Type B pancreatic cell (in vitro differentiated cells): ENCODE measurements around the gene SMIM27. TPM values are rescaled to one million over a fixed set of nuclear protein-coding genes. Genes with fewer than 3 reads are reported as not detected.

Experiments
- DNase-seq: peaks from one replicate; pipeline ENCODE4 v3.0.0; 2021; ENCODE audit warnings: mixed read lengths; ENCODE audit not compliant: unreplicated experiment; ENCODE audit errors: extremely low spot score
- H3K27ac Mint-ChIP-seq: 2 replicates; pipeline ENCODE4 v1.8.0; 2021; ENCODE audit warnings: mild to moderate bottlenecking, mixed read lengths
- H3K27me3 Mint-ChIP-seq: 2 replicates; pipeline ENCODE4 v1.8.0; 2021; ENCODE audit warnings: mixed read lengths
- H3K36me3 Mint-ChIP-seq: 2 replicates; pipeline ENCODE4 v1.8.0; 2021; ENCODE audit warnings: mixed read lengths
- H3K4me1 Mint-ChIP-seq: one replicate; pipeline ENCODE4 v1.8.0; 2021; ENCODE audit warnings: mixed read lengths; ENCODE audit not compliant: unreplicated experiment
- H3K4me3 Mint-ChIP-seq: 2 replicates; pipeline ENCODE4 v1.8.0; 2021; ENCODE audit warnings: mild to moderate bottlenecking, mixed read lengths
- H3K9me3 Mint-ChIP-seq: 2 replicates; pipeline ENCODE4 v1.8.0; 2021; ENCODE audit warnings: mixed read lengths
- long read RNA-seq: library from polyadenylated mRNA; unstranded; transcript quantifications from one replicate; pipeline ENCODE4 v2.0.0, GENCODE V29; 2020
- total RNA-seq: library from RNA; stranded (reverse); gene quantifications from 2 replicates; pipeline ENCODE4 v1.2.1, GENCODE V29; 2021; ENCODE audit warnings: low replicate concordance
- TF ChIP-seq, protein P1 (sequence below): fragments of 200-600 bp; sonication (generic); conservative IDR thresholded peaks from 2 replicates; pipeline ENCODE4 v1.5.0; 2021; ENCODE audit warnings: antibody characterized with exemption, mild to moderate bottlenecking

The SMIM27 gene, protein sequence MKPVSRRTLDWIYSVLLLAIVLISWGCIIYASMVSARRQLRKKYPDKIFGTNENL
- 9.1 and 12.7 TPM in 2 replicates for total RNA-seq
- long read RNA-seq, partial matches to known transcripts, result 4 of 4 reads
- long read RNA-seq, other reads (novel, unspliced or antisense), result 0 of 4 reads

DNA sequence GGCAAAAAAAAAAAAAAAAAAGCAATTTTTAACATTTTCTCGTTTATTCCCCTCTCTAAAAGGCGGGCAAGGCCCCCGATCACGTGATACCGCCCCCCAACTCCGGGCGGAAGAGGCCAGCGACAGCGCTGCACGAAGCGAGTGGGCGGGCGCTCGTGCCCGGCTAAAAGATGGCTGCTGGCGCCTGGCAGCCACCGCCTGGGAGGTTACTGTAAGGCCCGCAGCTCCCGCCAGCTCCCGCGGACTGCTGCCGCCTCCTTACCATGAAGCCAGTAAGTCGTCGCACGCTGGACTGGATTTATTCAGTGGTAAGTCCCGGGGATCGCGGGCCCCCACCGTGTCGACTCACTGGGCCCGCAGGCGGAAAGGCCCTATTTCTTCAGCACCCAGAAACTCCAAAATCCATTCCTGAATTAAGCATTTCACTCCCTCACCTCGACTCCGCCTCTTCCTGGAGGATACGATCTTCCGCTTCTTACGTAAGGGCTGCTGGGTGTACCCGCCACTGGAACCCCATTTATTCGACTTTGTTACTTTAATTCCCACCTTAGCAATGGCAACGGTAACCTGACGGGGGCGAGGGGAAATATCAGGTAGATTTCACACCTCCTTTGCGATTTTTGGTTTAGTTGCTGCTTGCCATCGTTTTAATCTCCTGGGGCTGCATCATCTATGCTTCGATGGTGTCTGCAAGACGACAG is at the start of gene SMIM27, which contains the start of gene TOPORS:
Gene SMIM27 (plus strand): TSS at position 156 of the 701 bp plus-strand sequence. CDS start 108 bp downstream, at position 264.
Gene TOPORS (minus strand): TSS at position 415 of the 701 bp plus-strand sequence. CDS start 150 bp downstream, at position 265.
- Mint-ChIP-seq H3K27ac (peak within 1 kb of the TSS; percentile 96), H3K4me3 (peak within 1 kb of the TSS; percentile 100), H3K36me3 (peaks cover 18% of the 10 kb centered on the region), H3K4me1 (peaks cover 13% of the 10 kb centered on the region), H3K27me3 (no peaks in the 10 kb centered on the region), H3K9me3 (no peaks in the 10 kb centered on the region)
- peak; percentile 88 for DNase-seq
- TF ChIP-seq, protein P1, sequence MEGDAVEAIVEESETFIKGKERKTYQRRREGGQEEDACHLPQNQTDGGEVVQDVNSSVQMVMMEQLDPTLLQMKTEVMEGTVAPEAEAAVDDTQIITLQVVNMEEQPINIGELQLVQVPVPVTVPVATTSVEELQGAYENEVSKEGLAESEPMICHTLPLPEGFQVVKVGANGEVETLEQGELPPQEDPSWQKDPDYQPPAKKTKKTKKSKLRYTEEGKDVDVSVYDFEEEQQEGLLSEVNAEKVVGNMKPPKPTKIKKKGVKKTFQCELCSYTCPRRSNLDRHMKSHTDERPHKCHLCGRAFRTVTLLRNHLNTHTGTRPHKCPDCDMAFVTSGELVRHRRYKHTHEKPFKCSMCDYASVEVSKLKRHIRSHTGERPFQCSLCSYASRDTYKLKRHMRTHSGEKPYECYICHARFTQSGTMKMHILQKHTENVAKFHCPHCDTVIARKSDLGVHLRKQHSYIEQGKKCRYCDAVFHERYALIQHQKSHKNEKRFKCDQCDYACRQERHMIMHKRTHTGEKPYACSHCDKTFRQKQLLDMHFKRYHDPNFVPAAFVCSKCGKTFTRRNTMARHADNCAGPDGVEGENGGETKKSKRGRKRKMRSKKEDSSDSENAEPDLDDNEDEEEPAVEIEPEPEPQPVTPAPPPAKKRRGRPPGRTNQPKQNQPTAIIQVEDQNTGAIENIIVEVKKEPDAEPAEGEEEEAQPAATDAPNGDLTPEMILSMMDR, result no peak

DNA sequence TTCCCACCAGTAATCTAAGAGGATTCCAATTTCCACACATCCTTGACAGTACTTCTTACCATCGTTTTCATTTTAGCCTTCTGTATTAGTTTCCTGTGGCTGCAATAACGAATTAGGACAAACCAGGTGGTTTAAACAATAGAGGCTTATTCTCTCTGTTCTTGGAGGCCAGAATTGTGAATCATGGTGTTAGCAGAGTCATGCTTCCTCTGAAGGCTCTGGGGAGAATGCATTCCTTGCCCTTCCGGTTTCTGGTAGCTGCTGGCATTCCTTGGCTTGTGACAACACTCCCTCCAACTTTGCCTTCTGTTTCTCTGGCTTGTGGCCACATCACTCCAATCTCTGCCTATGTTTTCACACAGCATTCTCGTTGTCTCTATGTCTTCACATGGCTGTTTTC is 49.7 kb upstream of the SMIM27 start:
- DNase-seq, result no peak
- Mint-ChIP-seq H3K36me3 (peaks cover 10% of the 10 kb centered on the region), H3K27ac (no peak overlapping the region), H3K4me3 (no peak overlapping the region), H3K27me3 (no peaks in the 10 kb centered on the region), H3K4me1 (no peaks in the 10 kb centered on the region), H3K9me3 (peaks cover 9% of the 10 kb centered on the region)
- TF ChIP-seq, protein P1, result no peak

DNA sequence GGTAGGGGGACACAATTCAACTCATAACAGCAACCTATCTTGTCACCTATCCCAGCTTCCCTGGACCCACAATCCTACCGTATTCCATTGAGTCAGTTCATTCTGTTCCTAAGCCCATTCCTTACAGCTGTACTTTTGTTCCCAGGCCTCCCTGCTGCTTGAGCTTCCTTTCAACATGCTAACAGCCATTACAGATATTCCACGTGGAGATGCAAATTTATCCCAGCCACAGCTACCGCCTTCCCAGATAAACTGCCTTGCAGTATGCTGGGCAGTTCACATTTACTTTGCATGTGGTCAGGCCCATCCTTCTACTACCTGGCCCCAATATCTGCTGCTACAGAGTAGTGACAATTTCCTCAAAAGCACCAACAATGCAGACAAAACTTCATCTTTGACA is 49.1 kb upstream of the SMIM27 start:
- H3K9me3 Mint-ChIP-seq, result peaks cover 9% of the 10 kb centered on the region
- peaks cover 10% of the 10 kb centered on the region for H3K36me3 Mint-ChIP-seq
- DNase-seq, result no peak
- no peaks in the 10 kb centered on the region for H3K4me1 Mint-ChIP-seq
- TF ChIP-seq, protein P1, result no peak
- no peaks in the 10 kb centered on the region for H3K27me3 Mint-ChIP-seq
- no peak overlapping the region for H3K4me3 Mint-ChIP-seq
- H3K27ac Mint-ChIP-seq, result no peak overlapping the region

DNA sequence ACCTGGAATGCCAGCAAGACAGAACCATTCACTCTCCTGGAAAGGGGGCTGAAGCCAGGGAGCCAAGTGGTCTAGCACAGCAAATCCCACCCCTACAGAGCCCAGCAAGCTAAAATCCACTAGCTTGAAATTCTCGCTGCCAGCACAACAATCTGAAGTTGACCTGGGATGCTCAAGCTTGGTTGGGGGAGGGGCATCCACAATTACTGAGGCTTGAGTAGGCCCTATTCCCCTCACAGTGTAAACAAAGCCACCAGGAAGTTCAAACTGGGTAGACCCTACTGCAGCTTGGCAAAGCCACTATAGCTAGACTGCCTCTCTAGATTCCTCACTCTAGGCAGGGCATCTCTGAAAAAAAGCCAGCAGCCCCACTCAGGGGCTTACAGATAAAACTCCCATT is 43.4 kb upstream of the SMIM27 start:
- DNase-seq, result no peak
- TF ChIP-seq, protein P1, result no peak
- Mint-ChIP-seq H3K9me3 (no peaks in the 10 kb centered on the region), H3K27me3 (no peaks in the 10 kb centered on the region), H3K27ac (no peak overlapping the region), H3K4me1 (no peaks in the 10 kb centered on the region), H3K36me3 (no peaks in the 10 kb centered on the region), H3K4me3 (no peak overlapping the region)

DNA sequence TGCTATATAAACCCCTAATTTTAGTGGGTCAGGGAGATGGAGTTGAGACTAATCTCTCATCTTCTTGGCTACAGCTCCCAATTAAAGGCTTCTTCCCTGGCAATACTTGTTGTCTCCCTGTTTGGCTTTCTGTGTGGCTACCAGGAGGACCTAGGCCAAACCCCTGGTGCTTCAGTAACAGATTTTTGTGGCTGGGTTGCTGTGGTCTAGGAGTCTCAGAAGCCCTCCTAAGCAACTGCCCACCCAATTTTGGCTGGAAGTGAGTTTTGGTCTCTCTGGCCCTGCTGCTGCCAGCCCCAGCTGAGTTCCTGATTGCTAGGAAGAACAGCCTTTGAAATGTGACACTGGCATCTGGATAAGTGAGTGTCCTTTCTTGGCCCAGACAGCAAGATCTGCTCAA is 35.9 kb upstream of the SMIM27 start:
- TF ChIP-seq, protein P1, result no peak
- no peaks in the 10 kb centered on the region for H3K4me1 Mint-ChIP-seq
- no peak overlapping the region for H3K4me3 Mint-ChIP-seq
- no peak overlapping the region for H3K27ac Mint-ChIP-seq
- no peak for DNase-seq
- H3K9me3 Mint-ChIP-seq, result no peaks in the 10 kb centered on the region
- H3K36me3 Mint-ChIP-seq, result no peaks in the 10 kb centered on the region
- H3K27me3 Mint-ChIP-seq, result no peaks in the 10 kb centered on the region
